ENCODE data around the gene ASCC1.

DNA sequence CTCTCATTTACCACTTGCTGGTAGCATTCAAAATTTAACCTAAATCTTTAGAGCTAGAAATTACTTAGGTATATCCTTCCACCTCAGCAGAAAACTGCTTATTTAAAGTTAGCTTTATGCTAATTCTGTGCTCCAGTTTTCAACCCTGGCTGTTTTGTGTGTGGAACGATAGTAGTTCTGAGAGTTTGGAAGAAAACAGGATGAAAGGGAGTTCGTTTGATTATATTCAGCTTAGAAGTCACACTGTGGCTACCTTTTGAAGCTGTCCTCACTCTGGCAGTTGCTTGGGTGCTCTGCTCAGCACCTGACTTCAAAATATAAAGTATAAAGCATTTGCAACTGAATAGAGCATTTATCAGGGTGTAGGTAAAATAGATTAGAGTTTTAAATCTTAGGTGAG lies 2.6 kb upstream of the ASCC1 start:
- TF ChIP-seq, protein P1, sequence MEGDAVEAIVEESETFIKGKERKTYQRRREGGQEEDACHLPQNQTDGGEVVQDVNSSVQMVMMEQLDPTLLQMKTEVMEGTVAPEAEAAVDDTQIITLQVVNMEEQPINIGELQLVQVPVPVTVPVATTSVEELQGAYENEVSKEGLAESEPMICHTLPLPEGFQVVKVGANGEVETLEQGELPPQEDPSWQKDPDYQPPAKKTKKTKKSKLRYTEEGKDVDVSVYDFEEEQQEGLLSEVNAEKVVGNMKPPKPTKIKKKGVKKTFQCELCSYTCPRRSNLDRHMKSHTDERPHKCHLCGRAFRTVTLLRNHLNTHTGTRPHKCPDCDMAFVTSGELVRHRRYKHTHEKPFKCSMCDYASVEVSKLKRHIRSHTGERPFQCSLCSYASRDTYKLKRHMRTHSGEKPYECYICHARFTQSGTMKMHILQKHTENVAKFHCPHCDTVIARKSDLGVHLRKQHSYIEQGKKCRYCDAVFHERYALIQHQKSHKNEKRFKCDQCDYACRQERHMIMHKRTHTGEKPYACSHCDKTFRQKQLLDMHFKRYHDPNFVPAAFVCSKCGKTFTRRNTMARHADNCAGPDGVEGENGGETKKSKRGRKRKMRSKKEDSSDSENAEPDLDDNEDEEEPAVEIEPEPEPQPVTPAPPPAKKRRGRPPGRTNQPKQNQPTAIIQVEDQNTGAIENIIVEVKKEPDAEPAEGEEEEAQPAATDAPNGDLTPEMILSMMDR (IDR thresholded peaks at IDR 0.05): no peak
- TF ChIP-seq EZH2 (IDR thresholded peaks at IDR 0.05; ENCODE audit: borderline replicate concordance, insufficient read depth, low read depth, low read length, poor library complexity, severe bottlenecking): no peak
